Sciatic nerve (tissue), 2 donors: ENCODE data around the gene TFIP11. TPM values are rescaled to one million over a fixed set of nuclear protein-coding genes. Genes with fewer than 3 reads are reported as not detected.
A peak's percentile ranks its signal among the peaks of the same experiment; 100 is the strongest.
"Not testable (repeated sequence)": the region's sequence is repeated elsewhere in the genome, so short reads cannot be mapped to it uniquely, and the experiment has no call there.

Source experiments
- ATAC-seq: fragments of 200-7000 bp; cut with Tn5 transposase; one replicate; pipeline ENCODE4 v1.9.1; 2020; ENCODE audit warnings: mild to moderate bottlenecking, moderate library complexity
- DNase-seq: peaks from one replicate; pipeline ENCODE4 v3.0.0-alpha.2; 2020; ENCODE audit warnings: low spot score
- intact Hi-C: fragments of 100-400 bp; cut with DNase I; formaldehyde crosslinking; loops from one replicate; pipeline ENCODE4 v1.14.2; 2022
- total RNA-seq: library from RNA; stranded (reverse); fragmentation: NEBNext Ultra II Directional; extraction: Animal tissue kit (Norgen Biotek cat#: 25700); gene quantifications from one replicate; pipeline ENCODE4 v1.2.1, GENCODE V29; 2021
- donor health status: DM: no; HTN: no; CAD: no.
- donor health status: DM: no; HTN: no; CAD: no.

Gene TFIP11
- total RNA-seq, 1 donor from 2014 or later, result 28.0 TPM

GRCh38 chr22:26545385-26545784 lies 33.1 kb upstream of the TFIP11 start:
- ATAC-seq, result no peak
- DNase-seq, result no peak
- intact Hi-C loops, result no loop called here

GRCh38 chr22:26544489-26544888 lies 32.2 kb upstream of the TFIP11 start:
- DNase-seq, result no peak
- intact Hi-C loops, result no loop called here
- ATAC-seq, result no peak

GRCh38 chr22:26542831-26543230 lies 30.6 kb upstream of the TFIP11 start:
- DNase-seq (no peak), ATAC-seq (peak; percentile 69)
- intact Hi-C loops, result no loop called here

- ATAC-seq (no peak), DNase-seq (no peak)
- intact Hi-C loops, result no loop called here
Observed at GRCh38 chr22:26541167-26541819, 29.0 kb upstream of the TFIP11 start.

- ATAC-seq, result no peak
- no peak for DNase-seq
- intact Hi-C loops, result no loop called here
Observed at GRCh38 chr22:26540119-26540518, 27.8 kb upstream of the TFIP11 start.

- intact Hi-C loops, result no loop called here
- ATAC-seq, result no peak
Observed at GRCh38 chr22:26536762-26537134, 24.5 kb upstream of the TFIP11 start.

GRCh38 chr22:26536056-26536761 lies 23.9 kb upstream of the TFIP11 start:
- ATAC-seq, result no peak
- DNase-seq, result no peak
- intact Hi-C loops, result no loop called here

More at GRCh38 chr22:26536762-26537134, 24.5 kb upstream of the TFIP11 start:
- no peak for DNase-seq

- ATAC-seq (no peak), DNase-seq (no peak)
- intact Hi-C loops, result no loop called here
Observed at GRCh38 chr22:26535603-26535908, 23.3 kb upstream of the TFIP11 start.

- intact Hi-C loops, result no loop called here
- no peak for ATAC-seq
- DNase-seq, result no peak
Observed at GRCh38 chr22:26534874-26535602, 22.8 kb upstream of the TFIP11 start.

GRCh38 chr22:26534171-26534855 lies 22.0 kb upstream of the TFIP11 start:
- intact Hi-C loops, result no loop called here
- DNase-seq (no peak), ATAC-seq (no peak)

GRCh38 chr22:26529345-26529744 lies 17.1 kb upstream of the TFIP11 start:
- ATAC-seq (peak; percentile 60), DNase-seq (no peak)
- intact Hi-C loops, result no loop called here

- intact Hi-C loops, DNase-seq, ATAC-seq: not testable (repeated sequence)
Observed at GRCh38 chr22:26528518-26528917, 16.2 kb upstream of the TFIP11 start.

GRCh38 chr22:26527574-26528465 lies 15.5 kb upstream of the TFIP11 start:
- ATAC-seq (no peak), DNase-seq (no peak)
- intact Hi-C loops, result no loop called here

GRCh38 chr22:26527167-26527566 lies 14.9 kb upstream of the TFIP11 start:
- DNase-seq (no peak), ATAC-seq (no peak)
- intact Hi-C loops, result no loop called here

GRCh38 chr22:26525946-26526564 lies 13.8 kb upstream of the TFIP11 start:
- intact Hi-C loops, result no loop called here
- no peak for ATAC-seq
- no peak for DNase-seq

- intact Hi-C loops, result no loop called here
- no peak for ATAC-seq
- DNase-seq, result no peak
Observed at GRCh38 chr22:26524870-26525269, 12.6 kb upstream of the TFIP11 start.

- DNase-seq (no peak), ATAC-seq (no peak)
- intact Hi-C loops, result no loop called here
Observed at GRCh38 chr22:26522592-26522991, 10.3 kb upstream of the TFIP11 start.

- no peak for ATAC-seq
Observed at GRCh38 chr22:26522012-26522411, 9.7 kb upstream of the TFIP11 start.

More at GRCh38 chr22:26522012-26522411, 9.7 kb upstream of the TFIP11 start:
- intact Hi-C loops, result no loop called here
- no peak for DNase-seq
